ENCODE results near the gene VPS39. TPM values are rescaled to one million over a fixed set of nuclear protein-coding genes. Genes with fewer than 3 reads are reported as not detected.

VPS39 gene
- polyA plus RNA-seq, 2 of the 4 experiments (the other 2 are of a cell fraction) = 18.3 to 33.3 TPM

DNA sequence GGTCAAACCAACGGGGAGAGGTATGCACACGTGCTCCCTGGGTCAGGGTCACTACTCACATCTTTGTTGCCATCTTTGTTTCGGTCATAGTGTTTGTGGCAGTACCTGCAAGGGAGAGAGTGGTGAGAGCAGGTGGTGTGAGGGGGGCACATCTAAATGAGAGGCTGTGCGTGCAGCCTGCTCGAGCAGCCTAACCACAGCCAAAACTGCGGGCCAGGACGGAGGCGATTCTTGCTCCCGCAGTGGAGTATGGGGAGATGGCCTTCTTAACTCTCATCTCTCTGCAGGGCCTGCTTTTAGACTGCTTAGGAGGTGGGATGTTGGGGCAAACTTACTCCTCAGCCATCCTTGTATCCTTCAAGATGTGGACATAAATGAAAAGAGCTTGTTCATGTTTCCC lies 44.8 kb downstream of the VPS39 start:
- Histone ChIP-seq H3K4me2 (no peak overlapping the region), H3K27ac (no peak overlapping the region), H3K9me3 (no peaks in the 10 kb centered on the region), H3K4me3 (no peak overlapping the region), H3K4me1 (no peaks in the 10 kb centered on the region)
- TF ChIP-seq RARB (CRISPR knock-in tag; IDR thresholded peaks at IDR 0.05) (no peak), SREBF2 (IDR thresholded peaks at IDR 0.05) (no peak), GATA3 (IDR thresholded peaks at IDR 0.05; ENCODE audit: borderline replicate concordance) (no peak), ZSCAN20 (CRISPR knock-in tag; IDR thresholded peaks at IDR 0.05) (no peak), ZFP36 (IDR thresholded peaks at IDR 0.05; ENCODE audit: borderline replicate concordance, partially characterized antibody) (no peak), RNF2 (IDR thresholded peaks at IDR 0.05; ENCODE audit: borderline replicate concordance, low read depth) (no peak), MYC (IDR thresholded peaks at IDR 0.05; ENCODE audit: borderline replicate concordance, low read length) (no peak), POLR2A (IDR thresholded peaks at IDR 0.05; ENCODE audit: low read length) (no peak), CBX8 (IDR thresholded peaks at IDR 0.05) (no peak), RAD21 (conservative IDR thresholded peaks at IDR 0.05 in 1 of 2, IDR thresholded peaks at IDR 0.05 in 1 of 2) (no peak), NFE2L2 (conservative IDR thresholded peaks at IDR 0.05; ENCODE audit: low read length) (no peak)
- TF ChIP-seq, protein P1, sequence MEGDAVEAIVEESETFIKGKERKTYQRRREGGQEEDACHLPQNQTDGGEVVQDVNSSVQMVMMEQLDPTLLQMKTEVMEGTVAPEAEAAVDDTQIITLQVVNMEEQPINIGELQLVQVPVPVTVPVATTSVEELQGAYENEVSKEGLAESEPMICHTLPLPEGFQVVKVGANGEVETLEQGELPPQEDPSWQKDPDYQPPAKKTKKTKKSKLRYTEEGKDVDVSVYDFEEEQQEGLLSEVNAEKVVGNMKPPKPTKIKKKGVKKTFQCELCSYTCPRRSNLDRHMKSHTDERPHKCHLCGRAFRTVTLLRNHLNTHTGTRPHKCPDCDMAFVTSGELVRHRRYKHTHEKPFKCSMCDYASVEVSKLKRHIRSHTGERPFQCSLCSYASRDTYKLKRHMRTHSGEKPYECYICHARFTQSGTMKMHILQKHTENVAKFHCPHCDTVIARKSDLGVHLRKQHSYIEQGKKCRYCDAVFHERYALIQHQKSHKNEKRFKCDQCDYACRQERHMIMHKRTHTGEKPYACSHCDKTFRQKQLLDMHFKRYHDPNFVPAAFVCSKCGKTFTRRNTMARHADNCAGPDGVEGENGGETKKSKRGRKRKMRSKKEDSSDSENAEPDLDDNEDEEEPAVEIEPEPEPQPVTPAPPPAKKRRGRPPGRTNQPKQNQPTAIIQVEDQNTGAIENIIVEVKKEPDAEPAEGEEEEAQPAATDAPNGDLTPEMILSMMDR (IDR thresholded peaks at IDR 0.05) = no peak
- TF ChIP-seq, protein P2, sequence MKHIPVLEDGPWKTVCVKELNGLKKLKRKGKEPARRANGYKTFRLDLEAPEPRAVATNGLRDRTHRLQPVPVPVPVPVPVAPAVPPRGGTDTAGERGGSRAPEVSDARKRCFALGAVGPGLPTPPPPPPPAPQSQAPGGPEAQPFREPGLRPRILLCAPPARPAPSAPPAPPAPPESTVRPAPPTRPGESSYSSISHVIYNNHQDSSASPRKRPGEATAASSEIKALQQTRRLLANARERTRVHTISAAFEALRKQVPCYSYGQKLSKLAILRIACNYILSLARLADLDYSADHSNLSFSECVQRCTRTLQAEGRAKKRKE (CRISPR knock-in tag; IDR thresholded peaks at IDR 0.05; ENCODE audit: low read depth) = no peak
- TF ChIP-seq, protein P3, sequence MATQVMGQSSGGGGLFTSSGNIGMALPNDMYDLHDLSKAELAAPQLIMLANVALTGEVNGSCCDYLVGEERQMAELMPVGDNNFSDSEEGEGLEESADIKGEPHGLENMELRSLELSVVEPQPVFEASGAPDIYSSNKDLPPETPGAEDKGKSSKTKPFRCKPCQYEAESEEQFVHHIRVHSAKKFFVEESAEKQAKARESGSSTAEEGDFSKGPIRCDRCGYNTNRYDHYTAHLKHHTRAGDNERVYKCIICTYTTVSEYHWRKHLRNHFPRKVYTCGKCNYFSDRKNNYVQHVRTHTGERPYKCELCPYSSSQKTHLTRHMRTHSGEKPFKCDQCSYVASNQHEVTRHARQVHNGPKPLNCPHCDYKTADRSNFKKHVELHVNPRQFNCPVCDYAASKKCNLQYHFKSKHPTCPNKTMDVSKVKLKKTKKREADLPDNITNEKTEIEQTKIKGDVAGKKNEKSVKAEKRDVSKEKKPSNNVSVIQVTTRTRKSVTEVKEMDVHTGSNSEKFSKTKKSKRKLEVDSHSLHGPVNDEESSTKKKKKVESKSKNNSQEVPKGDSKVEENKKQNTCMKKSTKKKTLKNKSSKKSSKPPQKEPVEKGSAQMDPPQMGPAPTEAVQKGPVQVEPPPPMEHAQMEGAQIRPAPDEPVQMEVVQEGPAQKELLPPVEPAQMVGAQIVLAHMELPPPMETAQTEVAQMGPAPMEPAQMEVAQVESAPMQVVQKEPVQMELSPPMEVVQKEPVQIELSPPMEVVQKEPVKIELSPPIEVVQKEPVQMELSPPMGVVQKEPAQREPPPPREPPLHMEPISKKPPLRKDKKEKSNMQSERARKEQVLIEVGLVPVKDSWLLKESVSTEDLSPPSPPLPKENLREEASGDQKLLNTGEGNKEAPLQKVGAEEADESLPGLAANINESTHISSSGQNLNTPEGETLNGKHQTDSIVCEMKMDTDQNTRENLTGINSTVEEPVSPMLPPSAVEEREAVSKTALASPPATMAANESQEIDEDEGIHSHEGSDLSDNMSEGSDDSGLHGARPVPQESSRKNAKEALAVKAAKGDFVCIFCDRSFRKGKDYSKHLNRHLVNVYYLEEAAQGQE (IDR thresholded peaks at IDR 0.05) = no peak
- TF ChIP-seq, protein P4, sequence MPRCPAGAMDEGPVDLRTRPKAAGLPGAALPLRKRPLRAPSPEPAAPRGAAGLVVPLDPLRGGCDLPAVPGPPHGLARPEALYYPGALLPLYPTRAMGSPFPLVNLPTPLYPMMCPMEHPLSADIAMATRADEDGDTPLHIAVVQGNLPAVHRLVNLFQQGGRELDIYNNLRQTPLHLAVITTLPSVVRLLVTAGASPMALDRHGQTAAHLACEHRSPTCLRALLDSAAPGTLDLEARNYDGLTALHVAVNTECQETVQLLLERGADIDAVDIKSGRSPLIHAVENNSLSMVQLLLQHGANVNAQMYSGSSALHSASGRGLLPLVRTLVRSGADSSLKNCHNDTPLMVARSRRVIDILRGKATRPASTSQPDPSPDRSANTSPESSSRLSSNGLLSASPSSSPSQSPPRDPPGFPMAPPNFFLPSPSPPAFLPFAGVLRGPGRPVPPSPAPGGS (IDR thresholded peaks at IDR 0.05) = no peak
- TF ChIP-seq, protein P5, sequence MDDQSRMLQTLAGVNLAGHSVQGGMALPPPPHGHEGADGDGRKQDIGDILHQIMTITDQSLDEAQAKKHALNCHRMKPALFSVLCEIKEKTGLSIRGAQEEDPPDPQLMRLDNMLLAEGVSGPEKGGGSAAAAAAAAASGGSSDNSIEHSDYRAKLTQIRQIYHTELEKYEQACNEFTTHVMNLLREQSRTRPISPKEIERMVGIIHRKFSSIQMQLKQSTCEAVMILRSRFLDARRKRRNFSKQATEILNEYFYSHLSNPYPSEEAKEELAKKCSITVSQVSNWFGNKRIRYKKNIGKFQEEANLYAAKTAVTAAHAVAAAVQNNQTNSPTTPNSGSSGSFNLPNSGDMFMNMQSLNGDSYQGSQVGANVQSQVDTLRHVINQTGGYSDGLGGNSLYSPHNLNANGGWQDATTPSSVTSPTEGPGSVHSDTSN (IDR thresholded peaks at IDR 0.05) = no peak
- TF ChIP-seq, protein P6, sequence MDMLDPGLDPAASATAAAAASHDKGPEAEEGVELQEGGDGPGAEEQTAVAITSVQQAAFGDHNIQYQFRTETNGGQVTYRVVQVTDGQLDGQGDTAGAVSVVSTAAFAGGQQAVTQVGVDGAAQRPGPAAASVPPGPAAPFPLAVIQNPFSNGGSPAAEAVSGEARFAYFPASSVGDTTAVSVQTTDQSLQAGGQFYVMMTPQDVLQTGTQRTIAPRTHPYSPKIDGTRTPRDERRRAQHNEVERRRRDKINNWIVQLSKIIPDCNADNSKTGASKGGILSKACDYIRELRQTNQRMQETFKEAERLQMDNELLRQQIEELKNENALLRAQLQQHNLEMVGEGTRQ (IDR thresholded peaks at IDR 0.05) = no peak
- ATAC-seq = no peak
- DNase-seq (ENCODE audit: low read depth in 1 of 2, low spot score in 1 of 2) = no peak
- no peak for FAIRE-seq
- ChIA-PET CTCF (no interaction called here), POLR2A (no interaction called here)
- 97% methylated on average over 9 of the region's 9 CpGs for WGBS (ENCODE audit: missing lambda C conversion rate)

DNA sequence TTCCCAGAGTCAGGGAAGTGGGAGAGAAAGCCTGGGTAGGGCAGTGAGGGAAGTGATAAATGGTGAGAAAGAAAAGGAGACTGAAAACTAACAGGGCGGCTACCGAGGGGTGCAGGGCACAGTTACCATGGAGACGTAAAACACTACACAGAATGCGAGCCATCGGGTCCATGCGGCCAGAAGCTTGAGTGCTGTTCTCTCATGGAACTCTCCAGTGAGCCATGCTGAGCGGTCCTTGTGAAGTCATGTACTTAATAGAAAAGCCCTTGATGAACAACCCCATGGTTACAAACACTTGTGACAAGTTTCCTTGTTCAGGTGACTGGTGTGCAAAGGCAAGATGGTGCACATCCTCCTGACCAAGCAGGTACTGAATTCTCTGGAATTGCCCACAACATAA lies 48.0 kb downstream of the VPS39 start:
- H3K4me1 ChIP-seq = no peaks in the 10 kb centered on the region
- FAIRE-seq (no peak), ATAC-seq (no peak), DNase-seq (ENCODE audit: low read depth in 1 of 2, low spot score in 1 of 2) (no peak)
- no peak overlapping the region for H3K4me2 ChIP-seq
- H3K27ac ChIP-seq = no peak overlapping the region
- ChIA-PET POLR2A (no interaction called here), CTCF (no interaction called here)
- WGBS (ENCODE audit: missing lambda C conversion rate) = 91% methylated on average over 7 of the region's 7 CpGs
- TF ChIP-seq ZSCAN20 (CRISPR knock-in tag; IDR thresholded peaks at IDR 0.05) (no peak), ZNF302 (CRISPR knock-in tag; IDR thresholded peaks at IDR 0.05) (no peak), RARB (CRISPR knock-in tag; IDR thresholded peaks at IDR 0.05) (no peak), MYC (IDR thresholded peaks at IDR 0.05; ENCODE audit: borderline replicate concordance, low read length) (no peak), NR3C1 (IDR thresholded peaks at IDR 0.05) (no peak)
- no peak overlapping the region for H3K4me3 ChIP-seq
- H3K9me3 ChIP-seq = no peaks in the 10 kb centered on the region
